NCI-H2196 treated with DMSO at 0.1 percent for 48 hours (cell line): ENCODE measurements around the gene NFATC2.
"Not testable (repeated sequence)": the region's sequence is repeated elsewhere in the genome, so short reads cannot be mapped to it uniquely, and the experiment has no call there.

Source experiments
- DNase-seq: peaks from one replicate; lab custom pipeline; 2025; ENCODE audit not compliant: unreplicated experiment; lab: John Stamatoyannopoulos, UW

Gene NFATC2

DNA sequence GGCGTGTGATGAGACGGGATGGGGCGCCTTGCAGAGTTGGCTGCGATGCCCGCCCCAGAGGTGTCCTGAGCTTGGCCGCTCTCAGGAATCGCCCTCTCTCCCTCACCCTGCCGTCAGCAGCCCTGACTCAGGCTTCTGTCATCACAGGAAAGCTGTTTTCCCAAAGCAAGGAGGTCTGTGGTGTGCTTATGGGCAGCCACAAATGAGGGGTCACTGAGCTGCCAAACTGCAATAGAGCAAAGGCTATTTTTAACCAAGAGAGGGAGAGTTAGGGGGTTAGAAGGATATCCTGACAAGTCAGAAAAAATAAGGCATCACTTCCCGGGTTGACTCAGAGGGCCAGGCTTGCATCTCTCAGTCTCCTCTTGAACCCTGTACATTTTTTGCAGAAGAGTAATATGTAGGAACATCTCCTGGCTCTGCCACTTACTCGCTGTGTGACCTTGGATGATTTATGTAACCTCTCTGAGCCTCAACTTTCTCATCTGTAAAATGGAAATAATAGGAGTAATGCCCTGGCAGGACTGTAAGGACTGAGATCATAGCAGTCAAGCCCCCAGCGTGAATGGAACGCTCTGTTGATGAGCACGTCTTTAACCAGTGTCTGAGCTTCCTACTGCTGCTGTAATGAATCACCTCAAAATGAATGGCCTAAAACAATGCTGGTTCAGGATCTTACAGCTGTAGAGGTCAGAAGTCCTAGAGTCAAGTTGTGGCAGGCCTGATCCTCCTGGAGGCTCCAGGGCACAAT, 181.9 kb downstream of the NFATC2 start:
- DNase-seq, result no peak

DNA sequence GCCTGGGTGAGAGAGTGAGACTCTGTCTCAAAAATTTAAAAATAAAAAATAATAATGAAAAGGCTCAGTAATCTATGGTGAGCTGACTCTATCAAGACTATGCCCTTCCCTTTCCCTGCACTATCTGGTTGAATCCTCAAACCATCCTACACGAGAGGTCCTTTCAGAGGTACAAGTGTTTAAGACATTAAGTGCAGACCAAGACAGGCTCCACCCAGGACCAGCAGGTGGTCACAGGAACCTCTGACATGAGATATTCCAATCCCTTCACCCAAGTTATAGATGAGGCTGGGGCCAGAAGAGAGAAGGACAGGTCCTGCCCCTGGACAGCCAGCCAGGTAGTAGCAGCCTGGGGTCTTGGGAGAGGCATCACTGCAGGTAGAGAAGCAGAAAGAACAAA, 182.6 kb downstream of the NFATC2 start:
- DNase-seq, result no peak

DNA sequence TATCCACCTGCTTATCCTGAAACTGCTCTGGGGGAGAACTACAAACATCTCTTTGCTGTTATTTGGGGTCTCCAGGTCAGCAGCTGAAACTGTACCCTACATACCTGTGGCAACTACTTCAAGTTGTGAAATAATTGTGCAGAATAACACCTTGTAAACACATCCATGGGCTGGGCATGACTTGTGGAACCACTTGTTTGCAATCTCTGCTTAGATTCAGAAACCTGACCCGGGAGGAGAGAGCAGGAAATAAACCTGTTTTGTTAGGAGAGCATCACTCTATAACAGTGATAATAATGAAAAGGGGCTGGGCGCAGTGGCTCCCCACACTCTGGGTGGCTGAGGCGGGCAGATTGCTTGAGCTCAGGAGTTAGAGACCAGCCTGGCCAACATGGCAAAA, 183.1 kb downstream of the NFATC2 start:
- DNase-seq, result no peak

DNA sequence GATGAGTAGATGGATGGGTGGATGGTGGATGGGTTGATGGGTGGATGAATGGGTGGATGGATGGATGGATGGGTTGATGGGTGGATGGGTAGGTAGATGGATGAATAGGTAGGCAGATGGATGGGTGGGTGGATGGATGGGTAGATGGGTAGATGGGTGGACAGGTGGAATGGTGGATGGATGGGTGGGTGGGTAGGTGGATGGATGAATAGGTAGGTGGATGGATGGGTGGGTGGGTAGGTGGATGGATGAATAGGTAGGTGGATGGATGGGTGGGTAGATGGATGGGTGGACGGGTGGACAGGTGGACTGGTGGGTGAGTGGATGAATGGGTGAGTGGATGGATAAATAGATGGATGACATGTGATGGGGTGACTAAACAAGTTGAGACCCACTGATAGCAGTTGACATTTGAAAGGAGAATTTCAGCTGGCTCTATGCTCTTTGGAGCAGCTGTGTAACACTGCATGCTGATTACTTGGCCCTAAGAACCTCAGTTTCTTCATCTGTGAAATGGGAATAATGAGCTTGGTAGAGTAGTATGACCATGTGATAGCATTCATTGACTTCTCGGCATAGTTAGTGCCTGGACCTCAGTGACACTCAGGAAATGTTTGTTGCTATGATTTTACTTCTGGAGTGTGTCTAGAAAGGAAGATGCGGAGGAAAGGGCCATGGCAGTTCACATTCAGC, 184.3 kb downstream of the NFATC2 start:
- DNase-seq, result no peak

DNA sequence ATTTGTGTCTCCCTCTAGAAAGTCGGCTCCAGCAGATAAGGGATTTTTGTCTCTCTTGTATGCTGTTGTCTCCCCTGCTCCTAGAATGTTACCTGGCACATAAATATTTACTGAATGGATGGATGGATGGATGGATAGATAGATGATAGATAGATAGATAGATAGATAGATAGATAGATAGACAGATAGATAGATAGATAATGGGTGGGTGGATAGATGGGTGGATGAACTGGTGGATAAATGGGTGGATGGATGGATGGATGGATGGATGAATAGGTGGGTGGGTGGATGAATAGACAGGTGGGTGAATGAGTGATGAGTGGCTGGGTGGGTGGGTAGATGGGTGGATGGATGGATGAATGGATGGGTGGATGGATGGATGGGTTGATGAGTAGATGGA, 185.0 kb downstream of the NFATC2 start:
- no peak for DNase-seq

DNA sequence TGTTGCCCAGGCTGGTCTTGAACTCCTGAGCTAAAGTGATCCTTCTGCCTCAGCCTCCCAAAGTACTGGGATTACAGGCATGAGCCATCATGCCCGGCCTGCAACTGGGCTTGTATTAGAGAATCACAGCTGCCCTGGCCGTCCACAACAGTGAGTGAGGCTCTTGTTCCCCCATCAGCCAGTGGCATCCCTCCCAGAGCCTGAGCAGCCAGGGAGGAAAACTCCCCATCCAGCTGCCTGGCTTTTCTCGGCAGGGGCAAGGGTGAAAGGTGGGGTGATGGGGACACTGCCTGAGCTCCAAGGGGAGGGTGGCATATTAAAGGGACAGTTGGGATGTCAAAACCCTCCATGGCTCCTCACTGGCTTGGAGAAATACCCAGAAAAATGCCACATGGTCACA, 185.6 kb downstream of the NFATC2 start:
- DNase-seq, result no peak

DNA sequence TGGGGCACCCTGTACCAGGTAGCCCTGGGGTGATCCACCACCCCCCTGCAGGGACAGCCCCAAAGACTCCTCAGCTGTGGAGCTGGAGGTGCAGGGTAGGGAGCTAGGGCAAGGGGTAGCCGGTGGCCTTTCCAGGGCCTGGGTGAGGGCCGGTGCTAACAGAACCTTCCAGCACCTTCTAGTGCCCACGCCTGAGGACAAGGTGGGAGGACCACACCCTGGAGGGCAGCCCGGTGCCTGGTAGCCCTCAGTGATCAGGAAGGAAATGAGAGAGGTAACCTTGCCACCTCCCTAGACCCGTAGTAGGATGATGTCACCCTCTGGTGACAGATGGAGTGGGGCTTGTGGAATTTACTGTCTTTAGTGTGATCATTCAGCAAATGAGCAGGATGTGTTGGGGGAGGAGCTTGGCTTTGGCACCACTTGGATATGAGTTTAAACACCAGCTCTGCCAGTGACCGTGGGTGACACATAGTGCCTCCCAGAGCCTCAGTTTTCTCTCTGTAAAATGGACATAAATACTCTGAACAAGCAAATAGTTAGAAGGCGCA, 187.7 kb downstream of the NFATC2 start:
- no peak for DNase-seq

DNA sequence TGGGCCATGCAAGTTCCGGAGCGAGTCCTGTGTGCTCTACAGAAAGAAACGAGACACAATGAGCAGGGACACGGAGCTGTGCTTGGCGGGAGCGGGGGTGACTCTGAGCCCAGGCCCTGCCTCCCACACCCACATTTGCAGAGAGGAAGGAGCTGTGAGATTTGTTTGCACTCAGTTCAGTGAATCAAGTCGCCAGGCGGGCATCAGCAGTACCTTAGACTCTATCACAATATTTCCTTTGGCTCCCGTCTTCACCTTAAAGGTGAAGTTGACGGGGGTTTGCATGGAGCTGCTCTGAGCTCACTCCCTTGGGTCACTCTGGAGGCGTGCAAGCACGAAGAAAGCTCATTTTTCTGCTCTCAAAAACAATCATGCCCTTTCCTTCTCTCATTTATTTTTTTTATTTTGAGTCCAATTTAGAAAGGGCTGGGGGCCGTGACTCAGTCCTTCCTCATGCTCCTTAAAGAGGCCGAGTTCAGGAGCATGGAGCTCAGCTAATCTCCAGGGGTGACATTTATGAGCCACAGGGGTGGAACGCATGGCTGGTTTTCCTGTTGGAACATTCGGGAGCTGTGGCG, 188.2 kb downstream of the NFATC2 start:
- no peak for DNase-seq

DNA sequence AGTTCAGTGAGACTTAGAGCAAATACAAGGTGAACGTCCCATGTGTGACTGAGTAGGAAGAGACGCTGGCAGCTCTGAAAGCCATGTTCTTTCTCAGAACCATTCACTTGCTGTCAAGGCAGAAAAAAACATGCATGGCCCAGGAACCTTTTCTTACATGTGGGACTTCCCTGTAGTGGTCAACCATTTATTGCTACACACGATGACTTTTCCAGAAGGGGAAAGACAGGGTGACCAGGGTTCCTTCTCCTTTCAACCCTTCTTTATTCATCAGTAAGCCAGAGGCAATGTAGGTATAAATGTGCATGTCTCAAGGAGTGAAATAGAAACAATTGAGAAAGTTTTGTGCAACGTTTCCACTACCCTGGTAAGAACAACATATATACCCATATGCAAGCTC, 189.0 kb downstream of the NFATC2 start:
- no peak for DNase-seq

DNA sequence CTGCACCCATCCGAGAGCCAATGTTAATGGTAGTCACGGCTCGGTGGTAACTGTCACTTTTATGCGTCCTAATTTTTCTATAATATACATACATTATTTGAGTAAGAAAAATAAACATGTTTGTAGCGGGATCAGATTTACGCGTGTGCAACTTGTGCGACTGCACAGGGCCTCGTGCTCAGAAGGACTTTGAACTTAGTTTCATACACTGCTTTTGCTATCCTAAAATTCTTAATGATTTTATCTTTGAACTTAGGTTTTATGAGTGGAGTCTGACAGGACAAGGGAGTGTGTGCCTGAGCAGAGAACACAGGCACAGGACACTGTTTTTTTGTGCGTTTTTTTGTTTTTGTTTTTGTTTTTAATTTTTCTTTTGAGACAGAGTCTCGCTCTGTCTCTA, 189.7 kb downstream of the NFATC2 start:
- no peak for DNase-seq

DNA sequence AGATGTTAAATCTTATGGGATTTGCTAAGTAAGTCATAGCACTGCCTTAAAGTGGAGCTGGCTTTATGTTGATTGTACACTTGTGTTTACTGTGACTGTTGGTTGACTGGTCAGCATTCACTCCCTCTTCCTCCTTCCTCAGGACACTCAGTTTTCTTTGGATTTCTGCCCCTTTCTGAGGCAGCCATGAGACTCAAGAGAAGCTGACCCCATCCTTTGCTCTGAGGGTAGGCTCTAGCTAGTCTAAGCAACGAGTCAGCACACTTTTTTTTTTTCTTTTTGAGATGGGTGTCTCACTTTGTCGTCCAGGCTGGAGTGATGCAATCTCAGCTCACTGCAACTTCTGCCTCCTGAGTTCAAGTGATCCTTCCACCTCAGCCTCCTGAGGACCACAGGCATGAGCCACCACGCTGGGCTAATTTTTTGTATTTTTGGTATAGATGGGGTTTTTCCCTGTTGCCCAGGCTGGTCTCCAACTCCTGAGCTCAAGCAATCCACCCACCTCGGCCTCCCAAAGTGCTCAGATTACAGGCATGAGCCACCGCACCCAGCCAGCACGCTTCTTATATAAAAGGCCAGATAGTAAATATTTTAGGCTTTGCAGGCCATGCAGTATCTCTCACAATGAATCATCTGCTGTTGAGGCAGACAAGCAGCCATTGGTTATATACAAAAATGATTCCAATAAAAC, 191.4 kb downstream of the NFATC2 start:
- DNase-seq, result no peak

DNA sequence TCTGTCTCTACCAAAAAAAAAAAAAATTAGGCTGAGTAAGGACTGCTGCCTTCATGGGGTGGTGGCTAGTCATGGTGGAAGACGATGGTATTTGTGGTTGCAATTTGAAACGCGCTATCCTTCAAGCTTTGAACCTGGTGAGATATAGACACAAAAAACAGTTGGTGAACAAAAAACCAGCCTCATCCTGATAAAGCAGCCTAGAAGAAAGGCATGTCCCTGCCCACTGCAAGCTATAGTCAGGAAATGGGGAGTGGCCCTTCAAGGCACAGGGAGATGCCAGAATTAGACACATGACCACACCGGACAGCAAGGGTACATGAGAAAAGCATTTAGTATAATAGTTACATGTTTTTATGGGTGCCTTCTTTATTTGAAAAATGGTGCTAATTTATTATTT, 193.6 kb downstream of the NFATC2 start:
- DNase-seq, result no peak

DNA sequence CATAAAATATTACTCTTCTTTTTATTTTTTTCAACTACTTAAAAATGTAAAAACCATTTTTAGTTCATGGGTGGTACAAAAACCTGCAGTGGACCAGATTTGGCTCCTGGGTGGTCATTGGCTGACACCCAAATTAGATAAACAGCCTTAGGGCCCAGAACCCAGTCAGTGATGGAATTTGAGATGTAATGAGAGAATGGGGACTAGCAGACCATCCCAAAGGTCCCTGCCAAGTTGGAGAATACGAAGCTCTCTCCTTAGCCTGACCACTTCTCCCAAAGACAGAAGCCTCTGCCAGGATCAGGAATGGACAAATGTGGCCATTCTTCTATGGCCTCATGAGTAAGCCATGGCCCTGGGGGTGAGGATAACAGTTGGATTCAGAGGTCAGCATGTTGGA, 194.7 kb downstream of the NFATC2 start:
- no peak for DNase-seq

DNA sequence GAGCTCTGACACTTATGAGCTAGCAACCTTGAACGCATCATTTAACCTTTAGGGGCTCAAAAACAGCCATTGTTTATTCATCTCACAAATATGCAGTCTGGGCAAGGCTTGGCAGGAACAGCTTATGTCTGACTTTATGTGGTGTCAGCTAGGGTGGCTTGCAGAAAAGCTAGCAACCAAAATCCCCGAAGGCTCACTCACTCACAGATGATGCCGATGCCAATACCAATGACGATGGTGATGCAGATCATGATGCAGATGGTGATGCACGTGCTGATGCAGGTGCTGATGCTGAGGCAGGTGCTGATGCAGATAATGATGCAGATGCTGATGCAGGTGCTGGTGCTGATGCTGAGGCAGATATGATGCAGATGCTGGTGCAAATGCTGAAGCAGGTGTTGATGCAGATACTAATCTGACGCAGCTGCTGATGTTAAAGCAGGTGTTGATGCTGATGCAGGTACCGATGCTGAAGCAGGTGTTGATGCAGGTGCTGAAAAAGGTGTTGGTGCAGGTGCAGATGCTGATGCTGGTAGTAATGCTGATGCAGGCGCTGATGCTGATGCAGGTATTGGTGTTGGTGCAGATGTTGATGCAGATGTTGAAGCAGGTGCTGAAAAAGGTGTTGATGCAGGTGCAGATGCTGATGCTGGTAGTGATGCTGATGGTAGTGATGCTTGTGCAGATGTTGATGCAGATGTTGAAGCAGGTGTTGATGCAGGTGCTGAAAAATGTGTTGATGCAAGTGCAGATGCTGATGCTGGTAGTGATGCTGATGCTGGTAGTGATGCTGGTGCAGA, 195.6 kb downstream of the NFATC2 start:
- DNase-seq, result no peak

DNA sequence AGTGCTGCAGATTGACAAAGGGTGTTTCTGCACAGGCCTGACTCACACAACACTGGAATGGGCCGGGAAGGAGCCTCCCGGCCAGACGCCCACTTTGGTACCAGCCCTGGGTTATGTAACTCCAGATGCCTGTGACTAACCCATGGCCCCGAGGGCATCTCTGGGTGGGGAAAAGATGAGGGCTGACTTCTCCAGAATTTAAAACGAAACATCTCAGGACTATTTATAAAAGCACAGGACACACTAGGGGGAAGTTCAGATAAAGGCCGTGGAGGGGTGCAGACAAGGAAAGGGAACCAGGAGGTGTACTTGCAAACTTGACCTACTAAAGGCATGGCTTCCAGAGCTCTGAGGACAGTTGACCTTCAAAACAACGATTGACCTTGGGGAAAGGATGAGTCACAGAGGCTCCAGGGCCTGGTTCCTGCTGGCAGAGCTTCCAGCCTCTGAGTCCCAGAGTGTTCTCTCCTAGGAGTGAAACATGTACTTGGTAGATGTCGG, 196.9 kb downstream of the NFATC2 start:
- no peak for DNase-seq

DNA sequence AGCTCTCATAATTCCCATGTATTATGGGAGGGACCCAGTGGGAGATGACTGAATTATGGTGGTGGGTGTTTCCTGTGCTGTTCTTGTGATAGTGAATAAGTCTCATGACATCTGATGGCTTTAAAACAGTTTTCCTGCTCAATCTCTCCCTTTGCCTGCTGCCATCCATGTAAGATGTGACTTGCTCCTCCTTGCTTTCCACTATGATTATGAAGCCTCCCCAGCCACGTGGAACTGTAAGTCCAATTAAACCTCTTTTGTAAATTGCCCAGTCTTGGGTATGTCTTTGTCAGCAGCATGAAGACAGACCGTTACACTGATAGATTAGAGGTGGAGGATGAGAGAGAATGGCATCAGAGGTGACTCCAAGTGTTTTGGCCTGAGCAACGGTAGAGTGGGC, 198.7 kb downstream of the NFATC2 start:
- DNase-seq, result not testable (repeated sequence)

DNA sequence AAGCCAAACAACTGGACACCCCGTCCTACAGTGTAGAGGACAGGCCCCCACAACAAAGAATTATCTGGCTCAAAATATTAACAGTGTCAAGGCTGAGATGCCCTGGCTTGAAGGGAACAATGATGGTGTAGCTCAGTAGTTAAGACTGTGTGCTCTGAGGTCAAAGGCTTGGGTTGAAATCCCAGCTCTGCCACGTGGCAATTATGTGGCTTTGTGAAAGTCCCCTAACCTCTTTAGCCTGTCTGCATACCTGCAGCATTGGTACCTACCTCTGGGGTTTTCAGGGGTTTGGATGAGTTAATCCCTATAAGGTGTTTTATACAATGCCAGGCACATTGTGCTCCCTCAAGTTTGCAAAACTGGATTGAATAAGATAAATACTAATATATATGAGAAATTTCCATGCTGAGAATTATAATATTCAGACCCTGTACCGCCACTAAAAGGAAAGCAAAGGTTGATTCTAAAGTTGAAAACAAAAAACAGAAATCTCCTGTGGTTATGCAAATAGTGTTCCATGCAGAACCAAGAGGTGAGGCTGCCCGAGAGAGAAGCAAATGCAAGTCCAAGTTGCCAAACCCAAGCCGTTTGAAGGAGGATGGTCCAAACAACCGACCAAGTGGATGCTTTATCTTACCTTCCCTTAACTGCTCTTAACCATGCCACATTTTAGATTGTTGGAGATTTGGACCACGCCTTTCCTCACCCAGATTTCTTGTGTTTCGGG, 199.8 kb downstream of the NFATC2 start:
- DNase-seq, result no peak

DNA sequence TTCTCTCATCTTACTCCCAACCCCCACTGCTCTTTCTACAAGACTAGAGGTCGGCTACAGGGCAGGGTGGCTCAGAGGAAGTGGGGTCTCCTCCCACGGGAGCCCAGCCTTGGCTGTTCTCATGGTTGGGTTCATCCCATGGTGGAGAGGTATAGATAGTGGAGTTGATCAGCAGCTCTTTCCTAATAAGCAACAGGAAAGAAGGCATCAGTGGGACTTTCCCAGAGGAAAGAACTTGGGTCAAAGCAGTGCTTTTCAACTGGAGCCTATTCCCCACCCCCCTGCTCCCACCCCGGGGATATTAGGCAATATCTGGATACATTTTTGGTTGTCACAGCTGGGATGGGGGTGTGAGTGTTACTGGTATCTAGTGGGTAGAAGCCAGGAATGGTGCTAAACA, 200.9 kb downstream of the NFATC2 start:
- DNase-seq, result no peak

DNA sequence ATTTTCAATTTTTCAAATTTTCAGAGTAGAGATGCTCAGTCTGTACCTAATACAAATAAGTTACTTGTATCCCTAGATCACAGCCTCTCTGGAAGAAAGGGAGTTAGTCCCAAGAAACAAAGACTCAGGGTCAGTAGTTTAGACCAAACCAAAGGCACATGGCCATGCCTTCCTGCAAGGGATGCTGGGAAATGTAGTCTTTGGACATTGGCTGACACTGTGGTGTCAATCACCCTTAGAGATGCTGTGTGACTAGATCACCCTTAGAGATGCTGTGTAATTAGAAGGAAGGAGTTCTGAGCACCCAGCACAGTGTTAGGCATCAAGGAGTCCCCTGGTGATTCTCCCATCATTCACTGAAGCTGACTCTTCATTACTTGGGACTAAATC, 202.1 kb downstream of the NFATC2 start:
- no peak for DNase-seq
